GM18868 (cell line): ENCODE results near the gene ST3GAL4.
"Not testable (repeated sequence)": the region's sequence is repeated elsewhere in the genome, so short reads cannot be mapped to it uniquely, and the experiment has no call there.

Experiments used
- ATAC-seq: cut with Tn5 transposase; IDR thresholded peaks from one replicate; pipeline ENCODE4 v1.9.1; 2021; ENCODE audit warnings: mild to moderate bottlenecking, moderate library complexity; ENCODE audit not compliant: unreplicated experiment

The ST3GAL4 gene

GRCh38 chr11:126362879-126363655 is 7.6 kb downstream of the ST3GAL4 start:
- ATAC-seq = no peak

GRCh38 chr11:126363706-126364248 is 8.3 kb downstream of the ST3GAL4 start:
- ATAC-seq = no peak

GRCh38 chr11:126364735-126365134 is 9.2 kb downstream of the ST3GAL4 start:
- not testable (repeated sequence) for ATAC-seq

GRCh38 chr11:126365508-126365907 is 10.0 kb downstream of the ST3GAL4 start:
- not testable (repeated sequence) for ATAC-seq

- ATAC-seq = no peak
These were observed 10.8 kb downstream of the ST3GAL4 start for GRCh38 chr11:126366064-126366822.

GRCh38 chr11:126366823-126367654 is 11.6 kb downstream of the ST3GAL4 start:
- ATAC-seq = not testable (repeated sequence)

- not testable (repeated sequence) for ATAC-seq
These were observed 12.3 kb downstream of the ST3GAL4 start for GRCh38 chr11:126367806-126368205.

GRCh38 chr11:126368336-126369119 is 13.0 kb downstream of the ST3GAL4 start:
- ATAC-seq = not testable (repeated sequence)

- no peak for ATAC-seq
These were observed 14.5 kb downstream of the ST3GAL4 start for GRCh38 chr11:126370016-126370415.

- no peak for ATAC-seq
These were observed 16.1 kb downstream of the ST3GAL4 start for GRCh38 chr11:126371595-126371994.

GRCh38 chr11:126373389-126374066 is 18.0 kb downstream of the ST3GAL4 start:
- not testable (repeated sequence) for ATAC-seq

GRCh38 chr11:126374562-126375300 is 19.2 kb downstream of the ST3GAL4 start:
- ATAC-seq = not testable (repeated sequence)

GRCh38 chr11:126375726-126376125 is 20.2 kb downstream of the ST3GAL4 start:
- ATAC-seq = no peak

- ATAC-seq = no peak
These were observed 23.3 kb downstream of the ST3GAL4 start for GRCh38 chr11:126378763-126379162.

GRCh38 chr11:126380909-126381308 is 25.4 kb downstream of the ST3GAL4 start:
- no peak for ATAC-seq

- ATAC-seq = not testable (repeated sequence)
These were observed 26.5 kb downstream of the ST3GAL4 start for GRCh38 chr11:126381960-126382359.

- not testable (repeated sequence) for ATAC-seq
These were observed 27.2 kb downstream of the ST3GAL4 start for GRCh38 chr11:126382641-126383040.
